K562 (cell line): ENCODE data around the gene PRR35. TPM values are rescaled to one million over a fixed set of nuclear protein-coding genes. Genes with fewer than 3 reads are reported as not detected.
A peak's percentile ranks its signal among the peaks of the same experiment; 100 is the strongest.

Experiments used
- FIP1L1 ChIP-seq: fragments of 200-400 bp; formaldehyde crosslinking; IDR thresholded peaks from 2 replicates; pipeline ENCODE4 v1.6.1; 2018; ENCODE audit warnings: mild to moderate bottlenecking, low read depth, low read length; ENCODE audit not compliant: poor library complexity, severe bottlenecking
- FOXK1 ChIP-seq: sonication (generic); formaldehyde crosslinking; IDR thresholded peaks from 2 replicates; pipeline ENCODE4 v1.8.0; 2022; ENCODE audit warnings: missing genetic modification reagents, mild to moderate bottlenecking, borderline replicate concordance
- HNRNPUL1 ChIP-seq: fragments of 200-400 bp; formaldehyde crosslinking; IDR thresholded peaks from 2 replicates; pipeline ENCODE4 v1.6.1; 2017; ENCODE audit warnings: low read length
- MEF2D ChIP-seq: conservative IDR thresholded peaks from 2 replicates; pipeline ENCODE4 v1.6.1; 2016; ENCODE audit warnings: low read depth, missing genetic modification characterization, missing compliant biosample characterization
- MTA1 ChIP-seq: fragments of 450-650 bp; IDR thresholded peaks from 2 replicates; pipeline ENCODE4 v1.6.1; 2017; ENCODE audit warnings: borderline replicate concordance
- NCOA2 ChIP-seq, 2 experiments: fragments of 450-650 bp; IDR thresholded peaks; 2 replicates each; pipeline ENCODE4 v1.6.1; 2018; ENCODE audit warnings: mild to moderate bottlenecking in 2 of 2, moderate library complexity in 1 of 2; ENCODE audit not compliant: partially characterized antibody in 2 of 2
- OTX1 ChIP-seq: fragments of 450-650 bp; formaldehyde crosslinking; IDR thresholded peaks from 2 replicates; pipeline ENCODE4 v1.4.0; 2022; ENCODE audit warnings: mild to moderate bottlenecking
- POLR2G ChIP-seq: fragments of 200-400 bp; formaldehyde crosslinking; IDR thresholded peaks from 2 replicates; pipeline ENCODE4 v1.6.1; 2017; ENCODE audit warnings: low read depth, mild to moderate bottlenecking, antibody characterized with exemption, low read length, moderate library complexity
- PTRF ChIP-seq: fragments of 450-650 bp; IDR thresholded peaks from 2 replicates; pipeline ENCODE4 v1.6.1; 2016; ENCODE audit warnings: mild to moderate bottlenecking, missing genetic modification characterization, missing compliant biosample characterization
- ZBTB8A ChIP-seq: fragments of 450-650 bp; IDR thresholded peaks from 2 replicates; pipeline ENCODE4 v1.6.1; 2018; ENCODE audit warnings: mild to moderate bottlenecking, moderate library complexity; ENCODE audit not compliant: partially characterized antibody
- ZKSCAN1 ChIP-seq: fragments of 150-350 bp; IDR thresholded peaks from 2 replicates; pipeline ENCODE4 v1.6.1; 2016; ENCODE audit warnings: low read depth, low read length
- ZNF24 ChIP-seq: fragments of 450-650 bp; IDR thresholded peaks from 2 replicates; pipeline ENCODE4 v1.6.1; 2016
- ZNF77 ChIP-seq: fragments of 250-450 bp; sonication (Bioruptor Pico); IDR thresholded peaks from 2 replicates; pipeline ENCODE4 v1.5.0; 2020
- polyA plus RNA-seq, 8 experiments: library from polyadenylated mRNA; depleted of rRNA in 4 of 8; stranded (reverse) in 5 of 8; unstranded in 3 of 8; fragments of >200 nt; fragmentation: Nextera tagmentation in 2 of 8; fragmentation: Illumina TruSeq in 1 of 8; extraction: Ambion mirVana in 2 of 8; extraction: Trizol in 1 of 8; gene quantifications; 2 replicates each; pipeline versions ENCODE4 v1.2.1 to v1.2.3, GENCODE V29; 2011 to 2014; ENCODE audit warnings: inconsistent platforms in 1 of 8, missing spikeins in 1 of 8
- total RNA-seq, 7 experiments: library from RNA; depleted of rRNA in 6 of 7; stranded (reverse); fragments of >200 nt in 6 of 7; fragmentation: Illumina TruSeq in 2 of 7; extraction: Trizol in 2 of 7; gene quantifications; 2 replicates each; pipeline versions ENCODE4 v1.2.1 to v1.2.3, GENCODE V29; 2011 to 2021; ENCODE audit warnings: low replicate concordance in 1 of 7
- TF ChIP-seq, protein P1 (sequence below), 2 experiments: fragments of 200-800 bp in 1 of 2; sonication (Bioruptor generic) in 1 of 2; sonication (generic) in 1 of 2; formaldehyde crosslinking in 1 of 2; IDR thresholded peaks in 1 of 2; conservative IDR thresholded peaks in 1 of 2; 2 replicates each; pipeline versions ENCODE4 v1.5.0 to v1.6.1; 2016 to 2020; ENCODE audit warnings: missing compliant biosample characterization in 1 of 2, missing genetic modification characterization in 1 of 2, missing genetic modification reagents in 1 of 2
- TF ChIP-seq, protein P2 (sequence below): fragments of 250-450 bp; sonication (Bioruptor Pico); IDR thresholded peaks from 2 replicates; pipeline ENCODE4 v1.4.0; 2020; ENCODE audit warnings: mild to moderate bottlenecking
- TF ChIP-seq, protein P3 (sequence below), 2 experiments: fragments of 450-650 bp; formaldehyde crosslinking in 1 of 2; IDR thresholded peaks; 2 replicates each; pipeline versions ENCODE4 v1.4.0 to v1.6.1; 2014 to 2020; ENCODE audit warnings: mild to moderate bottlenecking in 2 of 2, borderline replicate concordance in 1 of 2, low read depth in 1 of 2

The PRR35 gene
- total and polyA plus RNA-seq, 9 of the 15 experiments (the other 6 are each of a cell fraction or from before 2014, with no cell fraction given) = 0.17 to 0.45 (median 0.21) TPM; not detected in 5

DNA sequence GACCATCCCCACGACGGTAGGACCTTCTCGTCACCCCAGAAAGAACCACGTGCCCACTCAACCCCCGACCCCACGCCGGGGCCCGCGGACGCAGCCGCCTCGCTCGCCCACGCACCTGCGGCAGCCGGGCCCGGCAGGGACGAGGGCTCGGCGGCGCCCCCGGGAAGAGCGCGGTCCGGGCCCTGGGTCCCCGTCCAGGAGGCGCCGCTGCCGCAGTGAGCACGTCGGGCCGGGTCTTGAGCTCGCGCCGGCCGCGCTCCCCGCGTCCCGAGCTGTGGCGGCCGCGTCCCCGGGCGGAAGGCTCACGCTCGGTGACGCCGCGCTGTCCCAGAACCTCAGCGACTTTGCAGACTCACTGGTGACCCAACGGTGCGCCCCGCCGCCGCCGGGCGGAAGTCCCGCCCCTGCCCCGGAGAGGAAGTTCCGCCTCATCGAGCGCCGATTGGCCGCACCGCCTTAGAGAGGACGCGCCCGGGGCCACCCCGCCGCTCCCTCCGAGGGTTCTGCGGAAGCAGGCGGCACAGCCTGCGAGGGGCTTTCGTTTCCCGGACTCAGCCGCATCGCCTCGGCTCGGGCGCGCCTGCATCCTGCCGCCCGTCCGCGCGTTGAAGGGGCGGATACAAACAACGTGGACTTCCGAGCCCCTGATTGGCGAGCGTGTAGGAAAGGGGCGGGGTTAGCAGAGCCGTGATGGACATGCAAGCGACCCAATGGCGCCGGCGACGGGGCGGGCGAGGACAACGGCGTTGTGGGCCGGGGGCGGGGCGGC, 28.9 kb downstream of the PRR35 start (continued):
- TF ChIP-seq, protein P1, sequence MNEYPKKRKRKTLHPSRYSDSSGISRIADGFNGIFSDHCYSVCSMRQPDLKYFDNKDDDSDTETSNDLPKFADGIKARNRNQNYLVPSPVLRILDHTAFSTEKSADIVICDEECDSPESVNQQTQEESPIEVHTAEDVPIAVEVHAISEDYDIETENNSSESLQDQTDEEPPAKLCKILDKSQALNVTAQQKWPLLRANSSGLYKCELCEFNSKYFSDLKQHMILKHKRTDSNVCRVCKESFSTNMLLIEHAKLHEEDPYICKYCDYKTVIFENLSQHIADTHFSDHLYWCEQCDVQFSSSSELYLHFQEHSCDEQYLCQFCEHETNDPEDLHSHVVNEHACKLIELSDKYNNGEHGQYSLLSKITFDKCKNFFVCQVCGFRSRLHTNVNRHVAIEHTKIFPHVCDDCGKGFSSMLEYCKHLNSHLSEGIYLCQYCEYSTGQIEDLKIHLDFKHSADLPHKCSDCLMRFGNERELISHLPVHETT (CRISPR knock-in tag; conservative IDR thresholded peaks at IDR 0.05 in 1 of 2, IDR thresholded peaks at IDR 0.05 in 1 of 2) = peak in 1 of 2 experiments; percentile 89; a peak in 1 of 4 replicates
- TF ChIP-seq OTX1 (CRISPR knock-in tag) = no peak
- no peak for TF ChIP-seq NCOA2 (IDR thresholded peaks at IDR 0.05; ENCODE audit: partially characterized antibody in 2 of 2)
- no peak for TF ChIP-seq ZNF77 (CRISPR knock-in tag)
- no peak for TF ChIP-seq MEF2D (tag)
- no peak for TF ChIP-seq FOXK1 (CRISPR knock-in tag)
- peak; percentile 68 for TF ChIP-seq ZNF24
- TF ChIP-seq ZKSCAN1 = no peak
- TF ChIP-seq HNRNPUL1 = no peak
- TF ChIP-seq POLR2G = peak; percentile 96
- no peak for TF ChIP-seq ZBTB8A
- TF ChIP-seq, protein P2, sequence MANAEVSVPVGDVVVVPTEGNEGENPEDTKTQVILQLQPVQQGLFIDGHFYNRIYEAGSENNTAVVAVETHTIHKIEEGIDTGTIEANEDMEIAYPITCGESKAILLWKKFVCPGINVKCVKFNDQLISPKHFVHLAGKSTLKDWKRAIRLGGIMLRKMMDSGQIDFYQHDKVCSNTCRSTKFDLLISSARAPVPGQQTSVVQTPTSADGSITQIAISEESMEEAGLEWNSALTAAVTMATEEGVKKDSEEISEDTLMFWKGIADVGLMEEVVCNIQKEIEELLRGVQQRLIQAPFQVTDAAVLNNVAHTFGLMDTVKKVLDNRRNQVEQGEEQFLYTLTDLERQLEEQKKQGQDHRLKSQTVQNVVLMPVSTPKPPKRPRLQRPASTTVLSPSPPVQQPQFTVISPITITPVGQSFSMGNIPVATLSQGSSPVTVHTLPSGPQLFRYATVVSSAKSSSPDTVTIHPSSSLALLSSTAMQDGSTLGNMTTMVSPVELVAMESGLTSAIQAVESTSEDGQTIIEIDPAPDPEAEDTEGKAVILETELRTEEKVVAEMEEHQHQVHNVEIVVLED (CRISPR knock-in tag) = peak; percentile 65
- TF ChIP-seq PTRF (tag) = no peak
- peak; percentile 71 for TF ChIP-seq FIP1L1
- TF ChIP-seq, protein P3, sequence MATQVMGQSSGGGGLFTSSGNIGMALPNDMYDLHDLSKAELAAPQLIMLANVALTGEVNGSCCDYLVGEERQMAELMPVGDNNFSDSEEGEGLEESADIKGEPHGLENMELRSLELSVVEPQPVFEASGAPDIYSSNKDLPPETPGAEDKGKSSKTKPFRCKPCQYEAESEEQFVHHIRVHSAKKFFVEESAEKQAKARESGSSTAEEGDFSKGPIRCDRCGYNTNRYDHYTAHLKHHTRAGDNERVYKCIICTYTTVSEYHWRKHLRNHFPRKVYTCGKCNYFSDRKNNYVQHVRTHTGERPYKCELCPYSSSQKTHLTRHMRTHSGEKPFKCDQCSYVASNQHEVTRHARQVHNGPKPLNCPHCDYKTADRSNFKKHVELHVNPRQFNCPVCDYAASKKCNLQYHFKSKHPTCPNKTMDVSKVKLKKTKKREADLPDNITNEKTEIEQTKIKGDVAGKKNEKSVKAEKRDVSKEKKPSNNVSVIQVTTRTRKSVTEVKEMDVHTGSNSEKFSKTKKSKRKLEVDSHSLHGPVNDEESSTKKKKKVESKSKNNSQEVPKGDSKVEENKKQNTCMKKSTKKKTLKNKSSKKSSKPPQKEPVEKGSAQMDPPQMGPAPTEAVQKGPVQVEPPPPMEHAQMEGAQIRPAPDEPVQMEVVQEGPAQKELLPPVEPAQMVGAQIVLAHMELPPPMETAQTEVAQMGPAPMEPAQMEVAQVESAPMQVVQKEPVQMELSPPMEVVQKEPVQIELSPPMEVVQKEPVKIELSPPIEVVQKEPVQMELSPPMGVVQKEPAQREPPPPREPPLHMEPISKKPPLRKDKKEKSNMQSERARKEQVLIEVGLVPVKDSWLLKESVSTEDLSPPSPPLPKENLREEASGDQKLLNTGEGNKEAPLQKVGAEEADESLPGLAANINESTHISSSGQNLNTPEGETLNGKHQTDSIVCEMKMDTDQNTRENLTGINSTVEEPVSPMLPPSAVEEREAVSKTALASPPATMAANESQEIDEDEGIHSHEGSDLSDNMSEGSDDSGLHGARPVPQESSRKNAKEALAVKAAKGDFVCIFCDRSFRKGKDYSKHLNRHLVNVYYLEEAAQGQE (IDR thresholded peaks at IDR 0.05; ENCODE audit: borderline replicate concordance) = peak; percentile 31; the same call in 1 of the 2 replicates
- TF ChIP-seq, protein P3 (CRISPR knock-in tag; IDR thresholded peaks at IDR 0.05; ENCODE audit: low read depth) = no peak
- no peak for TF ChIP-seq MTA1
